ENCODE results near the gene CDK18.

DNA sequence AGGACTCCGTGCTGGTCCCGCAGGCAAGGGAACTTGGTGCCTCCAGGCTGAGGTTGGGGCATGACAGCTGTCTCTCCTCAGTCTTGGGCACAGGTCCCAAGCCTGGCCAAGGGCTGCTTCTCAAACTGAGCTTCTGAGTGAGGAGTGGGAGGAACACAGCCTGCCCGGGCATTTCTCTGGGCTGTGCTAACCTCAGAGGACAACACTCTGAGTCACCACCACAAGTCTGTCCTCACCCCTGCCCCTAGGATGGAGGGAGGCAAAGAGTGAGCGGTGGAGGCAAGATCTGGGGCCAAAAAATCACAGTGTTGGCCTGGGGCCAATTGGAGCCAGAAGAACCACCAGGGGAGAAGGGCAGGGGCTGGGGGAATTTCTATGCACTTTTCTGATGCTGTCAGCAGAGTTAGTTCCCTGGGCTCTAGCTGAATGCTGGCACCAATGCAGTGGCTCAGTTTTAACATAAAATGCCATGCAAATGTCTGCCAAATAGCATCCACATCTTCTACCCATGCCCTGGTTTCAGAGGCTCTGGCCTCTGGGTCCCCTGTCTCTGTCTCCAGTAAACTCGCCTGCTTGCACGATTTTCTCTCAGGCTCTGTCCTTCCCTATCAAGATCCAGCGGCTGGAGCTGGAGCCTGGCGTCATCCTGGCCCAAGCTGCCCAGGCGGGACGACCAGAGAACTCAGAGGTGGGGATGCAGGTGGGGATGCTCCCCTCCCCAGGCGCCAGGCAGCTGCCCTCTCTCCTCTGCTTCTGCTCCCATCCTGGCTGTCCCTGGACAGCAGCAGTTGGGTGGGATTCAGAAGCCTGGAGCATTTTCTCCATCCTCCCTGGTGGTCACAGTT lies 11.0 kb upstream of the CDK18 start:
- TF ChIP-seq, protein P1, sequence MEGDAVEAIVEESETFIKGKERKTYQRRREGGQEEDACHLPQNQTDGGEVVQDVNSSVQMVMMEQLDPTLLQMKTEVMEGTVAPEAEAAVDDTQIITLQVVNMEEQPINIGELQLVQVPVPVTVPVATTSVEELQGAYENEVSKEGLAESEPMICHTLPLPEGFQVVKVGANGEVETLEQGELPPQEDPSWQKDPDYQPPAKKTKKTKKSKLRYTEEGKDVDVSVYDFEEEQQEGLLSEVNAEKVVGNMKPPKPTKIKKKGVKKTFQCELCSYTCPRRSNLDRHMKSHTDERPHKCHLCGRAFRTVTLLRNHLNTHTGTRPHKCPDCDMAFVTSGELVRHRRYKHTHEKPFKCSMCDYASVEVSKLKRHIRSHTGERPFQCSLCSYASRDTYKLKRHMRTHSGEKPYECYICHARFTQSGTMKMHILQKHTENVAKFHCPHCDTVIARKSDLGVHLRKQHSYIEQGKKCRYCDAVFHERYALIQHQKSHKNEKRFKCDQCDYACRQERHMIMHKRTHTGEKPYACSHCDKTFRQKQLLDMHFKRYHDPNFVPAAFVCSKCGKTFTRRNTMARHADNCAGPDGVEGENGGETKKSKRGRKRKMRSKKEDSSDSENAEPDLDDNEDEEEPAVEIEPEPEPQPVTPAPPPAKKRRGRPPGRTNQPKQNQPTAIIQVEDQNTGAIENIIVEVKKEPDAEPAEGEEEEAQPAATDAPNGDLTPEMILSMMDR (IDR thresholded peaks at IDR 0.05; ENCODE audit: borderline replicate concordance, extremely low read depth, low read length, poor library complexity, severe bottlenecking) = no peak
- TF ChIP-seq EZH2 (IDR thresholded peaks at IDR 0.05; ENCODE audit: borderline replicate concordance, low read depth, low read length, severe bottlenecking) = no peak

Data from DND-41 (cell line).